H1 (cell line): ENCODE measurements around the gene WDR81. TPM values are rescaled to one million over a fixed set of nuclear protein-coding genes. Genes with fewer than 3 reads are reported as not detected.

Experiments
- CTCF ChIA-PET: fragments of 300-600 bp; sonication (Branson Sonifier 250); formaldehyde crosslinking; loops from one replicate; lab custom pipeline; 2021; ENCODE audit not compliant: partially characterized antibody; lab: Charles Lee
- POLR2A ChIA-PET: fragments of 300-600 bp; sonication (Branson Sonifier 250); formaldehyde crosslinking; loops from one replicate; lab custom pipeline; 2021; ENCODE audit warnings: inconsistent platforms; ENCODE audit not compliant: partially characterized antibody; lab: Charles Lee
- DNase-seq, 2 experiments: peaks; one replicate each; pipeline versions ENCODE4 v3.0.0 to v3.0.0-alpha.2; 2010 to 2022; ENCODE audit warnings: low spot score in 2 of 2, low read depth in 1 of 2, mixed read lengths in 1 of 2
- FAIRE-seq: peaks from 2 replicates; lab custom pipeline; 2011; peaks lifted over from hg19 to GRCh38; lab: Jason Lieb, UNC
- H2AFZ ChIP-seq: 2 replicates; pipeline ENCODE4 v1.8.1; 2012; ENCODE audit warnings: low read length, inconsistent platforms
- H2AK5ac ChIP-seq: 2 replicates; pipeline ENCODE4 v1.6.1; 2013; ENCODE audit warnings: low read depth, low read length
- H2BK120ac ChIP-seq: replicated peaks from 2 replicates; pipeline ENCODE3; 2013; ENCODE audit warnings: low read depth, low read length, inconsistent platforms
- H2BK12ac ChIP-seq: 2 replicates; pipeline ENCODE4 v1.6.1; 2013; ENCODE audit warnings: low read depth, low read length
- H2BK15ac ChIP-seq: 2 replicates; pipeline ENCODE4 v1.6.1; 2013; ENCODE audit warnings: low read length
- H2BK20ac ChIP-seq: 2 replicates; pipeline ENCODE4 v1.6.1; 2013; ENCODE audit warnings: low read length
- H2BK5ac ChIP-seq: 2 replicates; pipeline ENCODE4 v1.6.1; 2013; ENCODE audit warnings: low read depth, low read length
- H3K14ac ChIP-seq: 2 replicates; pipeline ENCODE4 v1.6.1; 2013; ENCODE audit warnings: inconsistent platforms; ENCODE audit not compliant: insufficient read length
- H3K18ac ChIP-seq: 2 replicates; pipeline ENCODE4 v1.6.1; 2013; ENCODE audit warnings: low read length; ENCODE audit errors: extremely low read depth
- H3K23ac ChIP-seq: 2 replicates; pipeline ENCODE4 v1.6.1; 2013; ENCODE audit warnings: inconsistent platforms; ENCODE audit not compliant: insufficient read length
- H3K23me2 ChIP-seq: 2 replicates; pipeline ENCODE4 v1.6.1; 2013; ENCODE audit warnings: low read depth, low read length
- H3K27ac ChIP-seq: 2 replicates; pipeline ENCODE4 v1.6.1; 2011; ENCODE audit warnings: low read depth, low read length, inconsistent platforms
- H3K27me3 ChIP-seq, 4 experiments: replicated peaks in 1 of 4; 1 replicate in 1 of 4; 2 replicates in 3 of 4; pipeline versions ENCODE4 v1.6.1 to v1.8.1; 2011 to 2013; ENCODE audit warnings: low read length in 3 of 4, mild to moderate bottlenecking in 3 of 4, inconsistent platforms in 2 of 4, mixed read lengths in 2 of 4, moderate library complexity in 1 of 4; ENCODE audit not compliant: control insufficient read depth in 3 of 4, insufficient read depth in 3 of 4; ENCODE audit errors: extremely low read depth in 1 of 4
- H3K36me3 ChIP-seq, 4 experiments: 2 replicates each; pipeline versions ENCODE4 v1.6.1 to v1.8.1; 2011 to 2013; ENCODE audit warnings: mild to moderate bottlenecking in 4 of 4, low read length in 3 of 4, moderate library complexity in 2 of 4, control low read depth in 1 of 4, inconsistent platforms in 1 of 4; ENCODE audit not compliant: insufficient read depth in 4 of 4, control insufficient read depth in 2 of 4
- H3K4ac ChIP-seq: replicated peaks from 2 replicates; pipeline ENCODE3; 2013; ENCODE audit warnings: low read length, low read depth, mixed read lengths, inconsistent platforms; ENCODE audit not compliant: insufficient read length
- H3K4me1 ChIP-seq, 4 experiments: replicated peaks in 1 of 4; 1 replicate in 1 of 4; 2 replicates in 3 of 4; pipeline versions ENCODE4 v1.6.1 to v1.8.1; 2011 to 2013; ENCODE audit warnings: low read length in 3 of 4, inconsistent platforms in 2 of 4, mixed read lengths in 1 of 4; ENCODE audit not compliant: insufficient read depth in 4 of 4, control insufficient read depth in 3 of 4
- H3K4me2 ChIP-seq, 2 experiments: 2 replicates each; pipeline versions ENCODE4 v1.6.1 to v1.8.1; 2011 to 2013; ENCODE audit warnings: low read depth in 2 of 2, low read length in 2 of 2, control low read depth in 1 of 2, inconsistent platforms in 1 of 2, mild to moderate bottlenecking in 1 of 2; ENCODE audit not compliant: insufficient read depth in 1 of 2
- H3K4me3 ChIP-seq, 4 experiments: fragments of 200-600, 300-600 bp in 1 of 4; sonication (generic), shearing (Covaris generic), sonication (Bioruptor Twin) in 1 of 4; 2 replicates each; pipeline versions ENCODE4 v1.5.1 to v1.8.1; 2011 to 2016; ENCODE audit warnings: low read length in 4 of 4, low read depth in 3 of 4, control low read depth in 2 of 4, inconsistent platforms in 2 of 4, mild to moderate bottlenecking in 2 of 4, mixed read lengths in 1 of 4, moderate library complexity in 1 of 4; ENCODE audit not compliant: insufficient read depth in 2 of 4; ENCODE audit errors: extremely low read depth in 1 of 4
- H3K56ac ChIP-seq: replicated peaks from 2 replicates; pipeline ENCODE3; 2013; ENCODE audit warnings: low read depth, mild to moderate bottlenecking, mixed read lengths, low read length, inconsistent platforms; ENCODE audit not compliant: insufficient read length
- H3K79me1 ChIP-seq: 2 replicates; pipeline ENCODE4 v1.6.1; 2013; ENCODE audit warnings: low read depth, low read length, control low read depth
- H3K79me2 ChIP-seq, 2 experiments: 2 replicates each; pipeline versions ENCODE4 v1.6.1 to v1.8.1; 2012 to 2013; ENCODE audit warnings: low read length in 2 of 2, mild to moderate bottlenecking in 2 of 2, inconsistent platforms in 1 of 2; ENCODE audit not compliant: insufficient read depth in 2 of 2, control insufficient read depth in 1 of 2
- H3K9ac ChIP-seq, 4 experiments: replicated peaks in 1 of 4; 1 replicate in 1 of 4; 2 replicates in 3 of 4; pipeline versions ENCODE4 v1.6.1 to v1.8.1; 2011 to 2013; ENCODE audit warnings: low read depth in 3 of 4, low read length in 3 of 4, control low read depth in 2 of 4, mild to moderate bottlenecking in 2 of 4, moderate library complexity in 2 of 4, inconsistent platforms in 1 of 4; ENCODE audit errors: extremely low read depth in 1 of 4
- H3K9me3 ChIP-seq, 2 experiments: 2 replicates each; pipeline versions ENCODE4 v1.6.1 to v1.8.1; 2012 to 2013; ENCODE audit warnings: mild to moderate bottlenecking in 2 of 2, moderate library complexity in 2 of 2, control low read depth in 1 of 2, inconsistent platforms in 1 of 2, low read depth in 1 of 2, low read length in 1 of 2, mixed read lengths in 1 of 2; ENCODE audit not compliant: insufficient read depth in 2 of 2
- H4K20me1 ChIP-seq, 2 experiments: replicated peaks in 1 of 2; 2 replicates each; pipeline versions ENCODE3 to v1.8.1; 2011 to 2013; ENCODE audit warnings: inconsistent platforms in 2 of 2, low read length in 2 of 2, mild to moderate bottlenecking in 1 of 2; ENCODE audit not compliant: insufficient read depth in 2 of 2, control insufficient read depth in 1 of 2
- H4K5ac ChIP-seq: 2 replicates; pipeline ENCODE4 v1.6.1; 2013; ENCODE audit warnings: low read length, low read depth, mixed read lengths, inconsistent platforms; ENCODE audit not compliant: insufficient read length
- H4K8ac ChIP-seq: 2 replicates; pipeline ENCODE4 v1.8.0; 2013; ENCODE audit warnings: mild to moderate bottlenecking, moderate library complexity, low read length, inconsistent platforms; ENCODE audit not compliant: insufficient read depth; ENCODE audit errors: extremely low read depth
- H4K91ac ChIP-seq: replicated peaks from 2 replicates; pipeline ENCODE3; 2013; ENCODE audit warnings: low read length, mixed read lengths, inconsistent platforms; ENCODE audit not compliant: insufficient read length
- CBX5 ChIP-seq: fragments of 300-800, 300-1000 bp; sonication (generic); IDR thresholded peaks from 2 replicates; pipeline ENCODE4 v1.7.1; 2016; ENCODE audit warnings: antibody characterized with exemption, low read length, low read depth
- CBX8 ChIP-seq: fragments of 300-800, 300-1000 bp; sonication (generic); IDR thresholded peaks from 2 replicates; pipeline ENCODE4 v1.7.1; 2016; ENCODE audit warnings: low read depth, low read length, borderline replicate concordance
- CEBPB ChIP-seq: IDR thresholded peaks from 2 replicates; pipeline ENCODE4 v1.6.1; 2012; ENCODE audit warnings: low read depth, low read length
- EZH2 ChIP-seq: fragments of 200-600 bp; sonication (generic); IDR thresholded peaks from 2 replicates; pipeline ENCODE4 v1.7.1; 2012; ENCODE audit warnings: low read depth, mild to moderate bottlenecking, moderate library complexity, low read length, inconsistent platforms; ENCODE audit not compliant: severe bottlenecking
- FOSL1 ChIP-seq: IDR thresholded peaks from 2 replicates; pipeline ENCODE4 v1.6.1; 2011; ENCODE audit warnings: mild to moderate bottlenecking, low read depth, low read length, moderate library complexity; ENCODE audit not compliant: insufficient read depth
- HDAC2 ChIP-seq, 2 experiments: fragments of 300-600 bp in 1 of 2; sonication (generic) in 1 of 2; IDR thresholded peaks; 2 replicates each; pipeline ENCODE4 v1.6.1; 2011 to 2012; ENCODE audit warnings: low read depth in 2 of 2, low read length in 2 of 2, mild to moderate bottlenecking in 2 of 2, moderate library complexity in 2 of 2, borderline replicate concordance in 1 of 2, inconsistent platforms in 1 of 2
- HDAC6 ChIP-seq: IDR thresholded peaks from one replicate; pipeline ENCODE4 v1.7.1; 2012; ENCODE audit warnings: low read depth, mild to moderate bottlenecking, inconsistent platforms, low read length, moderate library complexity
- POLR2AphosphoS5 ChIP-seq: IDR thresholded peaks from 2 replicates; pipeline ENCODE4 v1.6.1; 2011; ENCODE audit warnings: low read depth, low read length
- WGBS, 2 experiments: shearing (Covaris generic) in 1 of 2; methylation state at CpG; one replicate each; pipeline versions ENCODE4 v1.1.6 to v1.1.7; 2013 to 2015; ENCODE audit warnings: low lambda C conversion rate in 2 of 2, mixed read lengths in 2 of 2, inconsistent platforms in 1 of 2, low coverage in 1 of 2, missing lambda C conversion rate in 1 of 2; ENCODE audit not compliant: insufficient replicate concordance in 2 of 2, insufficient coverage in 1 of 2, insufficient read length in 1 of 2; ENCODE audit errors: extremely low coverage in 1 of 2, missing lambda C conversion rate in 1 of 2; 5-methylcytosine and 5-hydroxymethylcytosine counted together
- polyA plus RNA-seq, 7 experiments: library from polyadenylated mRNA; depleted of rRNA in 3 of 7; stranded (reverse) in 5 of 7; unstranded in 2 of 7; fragments of >200 nt in 5 of 7; fragments of 200-250 nt in 2 of 7; gene quantifications; 1 replicate in 5 of 7; 2 replicates in 1 of 7; 4 replicates in 1 of 7; pipeline versions ENCODE4 v1.2.1 to v1.2.3, GENCODE V29; 2011 to 2013; ENCODE audit warnings: missing spikeins in 2 of 7, mixed read lengths in 2 of 7
- total RNA-seq: library from RNA; stranded (reverse); fragmentation: NEBNext Ultra II Directional; extraction: Animal tissue kit (Norgen Biotek cat#: 25700); gene quantifications from 2 replicates; pipeline ENCODE4 v1.2.1, GENCODE V29; 2021
- TF ChIP-seq, protein P1 (sequence below), 3 experiments: IDR thresholded peaks; 1 replicate in 2 of 3; 2 replicates in 1 of 3; pipeline versions ENCODE4 v1.5.1 to v1.6.1; 2011; ENCODE audit warnings: low read length in 3 of 3, mild to moderate bottlenecking in 3 of 3, inconsistent platforms in 2 of 3, low read depth in 1 of 3, moderate library complexity in 1 of 3; ENCODE audit not compliant: insufficient read depth in 1 of 3; ENCODE audit errors: control extremely low read depth in 1 of 3

Gene WDR81
- total and polyA plus RNA-seq, 2 of the 8 experiments (the other 6 are each of a cell fraction or from before 2014, with no cell fraction given): 9.1 to 12.3 TPM

DNA sequence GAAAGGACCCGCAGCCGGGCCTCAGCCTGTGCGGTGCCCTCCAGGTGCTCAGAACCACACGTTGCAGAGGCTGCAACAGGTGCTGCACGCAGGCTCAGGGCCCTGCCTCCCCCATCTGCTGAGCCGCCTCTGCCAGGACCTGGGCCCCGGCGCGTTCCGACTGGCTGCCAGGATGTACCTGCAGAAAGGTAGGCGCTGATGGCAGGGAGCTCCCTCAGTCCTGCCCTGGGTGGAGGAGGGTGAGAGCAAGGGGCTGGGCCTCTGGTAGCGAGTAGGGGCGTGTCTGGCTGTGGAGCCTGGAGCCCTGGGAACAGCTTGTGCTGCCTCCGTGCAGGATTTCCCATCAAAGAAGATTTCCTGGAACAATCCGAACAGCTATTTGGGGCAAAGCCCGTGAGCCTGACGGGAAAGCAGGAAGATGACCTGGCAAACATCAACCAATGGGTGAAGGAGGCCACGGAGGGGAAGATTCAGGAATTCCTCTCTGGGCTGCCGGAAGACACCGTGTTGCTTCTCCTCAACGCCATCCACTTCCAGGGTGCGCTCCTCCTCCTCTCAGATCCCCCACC is 22.6 kb downstream of the WDR81 start:
- ChIA-PET POLR2A (interaction anchor here (0.7 to 2.4 kb wide), 10 partner anchors 10 to 33 kb away, joined by 3 to 12 read pairs (median 4); partner anchors contain the start of genes SERPINF1 and WDR81), CTCF (interaction anchor here (1.1 to 1.7 kb wide), 6 partner anchors 9 to 34 kb away, joined by 3 to 5 read pairs (median 4); partner anchors contain the start of gene SERPINF1)
- Histone ChIP-seq H2BK120ac (no peak overlapping the region), H2AFZ (no peak overlapping the region), H2BK20ac (0 out of 2 replicates have a peak overlapping the region, but pooled peaks have one; percentile 34), H4K91ac (peak overlapping the region; percentile 55), H3K27me3 (no peaks in the 10 kb centered on the region; a peak in 1 of 7 replicates), H3K18ac (no peak overlapping the region), H2BK12ac (peak overlapping the region; percentile 90; the same call in 1 of the 2 replicates), H3K79me2 (no peaks in the 10 kb centered on the region), H3K23me2 (no peaks in the 10 kb centered on the region), H3K4me2 (no peak overlapping the region), H3K79me1 (no peaks in the 10 kb centered on the region), H4K8ac (peak overlapping the region; percentile 51; the same call in 1 of the 2 replicates), H4K5ac (peak overlapping the region; percentile 10), H3K4me3 (no peak overlapping the region), H3K9ac (no peak overlapping the region), H3K14ac (no peak overlapping the region), H3K56ac (peak overlapping the region; percentile 32), H3K27ac (no peak overlapping the region), H2BK5ac (peak overlapping the region; percentile 30; the same call in 1 of the 2 replicates), H2AK5ac (no peak overlapping the region), H3K4me1 (peaks cover 0 to 8% (median 3%) of the 10 kb centered on the region in 4 experiments; a peak in 4 of 7 replicates), H3K4ac (no peak overlapping the region), H3K36me3 (no peaks in the 10 kb centered on the region), H4K20me1 (no peaks in the 10 kb centered on the region), H3K9me3 (no peaks in the 10 kb centered on the region), H3K23ac (no peak overlapping the region), H2BK15ac (peak overlapping the region; percentile 46; the same call in 1 of the 2 replicates)
- WGBS, 2 experiments: 77% methylated on average over 22 of the region's 22 CpGs; no CpG with 5 or more reads in 1 of the 2 experiments
- DNase-seq (peak in 1 of 2 experiments; percentile 72), FAIRE-seq (no peak)
- TF ChIP-seq CBX8 (no peak), CEBPB (no peak), FOSL1 (no peak), POLR2AphosphoS5 (no peak), EZH2 (no peak), HDAC6 (no peak), CBX5 (no peak), HDAC2 (IDR thresholded peaks at IDR 0.05; ENCODE audit: borderline replicate concordance in 1 of 2, low read depth in 2 of 2, low read length in 2 of 2) (no peak)
- TF ChIP-seq, protein P1, sequence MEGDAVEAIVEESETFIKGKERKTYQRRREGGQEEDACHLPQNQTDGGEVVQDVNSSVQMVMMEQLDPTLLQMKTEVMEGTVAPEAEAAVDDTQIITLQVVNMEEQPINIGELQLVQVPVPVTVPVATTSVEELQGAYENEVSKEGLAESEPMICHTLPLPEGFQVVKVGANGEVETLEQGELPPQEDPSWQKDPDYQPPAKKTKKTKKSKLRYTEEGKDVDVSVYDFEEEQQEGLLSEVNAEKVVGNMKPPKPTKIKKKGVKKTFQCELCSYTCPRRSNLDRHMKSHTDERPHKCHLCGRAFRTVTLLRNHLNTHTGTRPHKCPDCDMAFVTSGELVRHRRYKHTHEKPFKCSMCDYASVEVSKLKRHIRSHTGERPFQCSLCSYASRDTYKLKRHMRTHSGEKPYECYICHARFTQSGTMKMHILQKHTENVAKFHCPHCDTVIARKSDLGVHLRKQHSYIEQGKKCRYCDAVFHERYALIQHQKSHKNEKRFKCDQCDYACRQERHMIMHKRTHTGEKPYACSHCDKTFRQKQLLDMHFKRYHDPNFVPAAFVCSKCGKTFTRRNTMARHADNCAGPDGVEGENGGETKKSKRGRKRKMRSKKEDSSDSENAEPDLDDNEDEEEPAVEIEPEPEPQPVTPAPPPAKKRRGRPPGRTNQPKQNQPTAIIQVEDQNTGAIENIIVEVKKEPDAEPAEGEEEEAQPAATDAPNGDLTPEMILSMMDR (IDR thresholded peaks at IDR 0.05; ENCODE audit: control extremely low read depth in 1 of 3, insufficient read depth in 1 of 3, low read depth in 1 of 3, low read length in 3 of 3): no peak
